H1 (cell line): ENCODE measurements around the gene TRABD2A. TPM values are rescaled to one million over a fixed set of nuclear protein-coding genes. Genes with fewer than 3 reads are reported as not detected.

ENCODE experiments used
- CTCF ChIA-PET: fragments of 300-600 bp; sonication (Branson Sonifier 250); formaldehyde crosslinking; loops from one replicate; lab custom pipeline; 2021; ENCODE audit not compliant: partially characterized antibody; lab: Charles Lee
- POLR2A ChIA-PET: fragments of 300-600 bp; sonication (Branson Sonifier 250); formaldehyde crosslinking; loops from one replicate; lab custom pipeline; 2021; ENCODE audit warnings: inconsistent platforms; ENCODE audit not compliant: partially characterized antibody; lab: Charles Lee
- DNase-seq, 2 experiments: peaks; one replicate each; pipeline versions ENCODE4 v3.0.0 to v3.0.0-alpha.2; 2010 to 2022; ENCODE audit warnings: low spot score in 2 of 2, low read depth in 1 of 2, mixed read lengths in 1 of 2
- FAIRE-seq: peaks from 2 replicates; lab custom pipeline; 2011; peaks lifted over from hg19 to GRCh38; lab: Jason Lieb, UNC
- H2AFZ ChIP-seq: 2 replicates; pipeline ENCODE4 v1.8.1; 2012; ENCODE audit warnings: low read length, inconsistent platforms
- H2AK5ac ChIP-seq: 2 replicates; pipeline ENCODE4 v1.6.1; 2013; ENCODE audit warnings: low read depth, low read length
- H2BK120ac ChIP-seq: replicated peaks from 2 replicates; pipeline ENCODE3; 2013; ENCODE audit warnings: low read depth, low read length, inconsistent platforms
- H2BK12ac ChIP-seq: 2 replicates; pipeline ENCODE4 v1.6.1; 2013; ENCODE audit warnings: low read depth, low read length
- H2BK15ac ChIP-seq: 2 replicates; pipeline ENCODE4 v1.6.1; 2013; ENCODE audit warnings: low read length
- H2BK20ac ChIP-seq: 2 replicates; pipeline ENCODE4 v1.6.1; 2013; ENCODE audit warnings: low read length
- H2BK5ac ChIP-seq: 2 replicates; pipeline ENCODE4 v1.6.1; 2013; ENCODE audit warnings: low read depth, low read length
- H3K14ac ChIP-seq: 2 replicates; pipeline ENCODE4 v1.6.1; 2013; ENCODE audit warnings: inconsistent platforms; ENCODE audit not compliant: insufficient read length
- H3K18ac ChIP-seq: 2 replicates; pipeline ENCODE4 v1.6.1; 2013; ENCODE audit warnings: low read length; ENCODE audit errors: extremely low read depth
- H3K23ac ChIP-seq: 2 replicates; pipeline ENCODE4 v1.6.1; 2013; ENCODE audit warnings: inconsistent platforms; ENCODE audit not compliant: insufficient read length
- H3K23me2 ChIP-seq: 2 replicates; pipeline ENCODE4 v1.6.1; 2013; ENCODE audit warnings: low read depth, low read length
- H3K27ac ChIP-seq: 2 replicates; pipeline ENCODE4 v1.6.1; 2011; ENCODE audit warnings: low read depth, low read length, inconsistent platforms
- H3K27me3 ChIP-seq, 4 experiments: replicated peaks in 1 of 4; 1 replicate in 1 of 4; 2 replicates in 3 of 4; pipeline versions ENCODE4 v1.6.1 to v1.8.1; 2011 to 2013; ENCODE audit warnings: low read length in 3 of 4, mild to moderate bottlenecking in 3 of 4, inconsistent platforms in 2 of 4, mixed read lengths in 2 of 4, moderate library complexity in 1 of 4; ENCODE audit not compliant: control insufficient read depth in 3 of 4, insufficient read depth in 3 of 4; ENCODE audit errors: extremely low read depth in 1 of 4
- H3K36me3 ChIP-seq, 4 experiments: 2 replicates each; pipeline versions ENCODE4 v1.6.1 to v1.8.1; 2011 to 2013; ENCODE audit warnings: mild to moderate bottlenecking in 4 of 4, low read length in 3 of 4, moderate library complexity in 2 of 4, control low read depth in 1 of 4, inconsistent platforms in 1 of 4; ENCODE audit not compliant: insufficient read depth in 4 of 4, control insufficient read depth in 2 of 4
- H3K4ac ChIP-seq: replicated peaks from 2 replicates; pipeline ENCODE3; 2013; ENCODE audit warnings: low read length, low read depth, mixed read lengths, inconsistent platforms; ENCODE audit not compliant: insufficient read length
- H3K4me1 ChIP-seq, 4 experiments: replicated peaks in 1 of 4; 1 replicate in 1 of 4; 2 replicates in 3 of 4; pipeline versions ENCODE4 v1.6.1 to v1.8.1; 2011 to 2013; ENCODE audit warnings: low read length in 3 of 4, inconsistent platforms in 2 of 4, mixed read lengths in 1 of 4; ENCODE audit not compliant: insufficient read depth in 4 of 4, control insufficient read depth in 3 of 4
- H3K4me2 ChIP-seq, 2 experiments: 2 replicates each; pipeline versions ENCODE4 v1.6.1 to v1.8.1; 2011 to 2013; ENCODE audit warnings: low read depth in 2 of 2, low read length in 2 of 2, control low read depth in 1 of 2, inconsistent platforms in 1 of 2, mild to moderate bottlenecking in 1 of 2; ENCODE audit not compliant: insufficient read depth in 1 of 2
- H3K4me3 ChIP-seq, 4 experiments: fragments of 200-600, 300-600 bp in 1 of 4; sonication (generic), shearing (Covaris generic), sonication (Bioruptor Twin) in 1 of 4; 2 replicates each; pipeline versions ENCODE4 v1.5.1 to v1.8.1; 2011 to 2016; ENCODE audit warnings: low read length in 4 of 4, low read depth in 3 of 4, control low read depth in 2 of 4, inconsistent platforms in 2 of 4, mild to moderate bottlenecking in 2 of 4, mixed read lengths in 1 of 4, moderate library complexity in 1 of 4; ENCODE audit not compliant: insufficient read depth in 2 of 4; ENCODE audit errors: extremely low read depth in 1 of 4
- H3K56ac ChIP-seq: replicated peaks from 2 replicates; pipeline ENCODE3; 2013; ENCODE audit warnings: low read depth, mild to moderate bottlenecking, mixed read lengths, low read length, inconsistent platforms; ENCODE audit not compliant: insufficient read length
- H3K79me1 ChIP-seq: 2 replicates; pipeline ENCODE4 v1.6.1; 2013; ENCODE audit warnings: low read depth, low read length, control low read depth
- H3K79me2 ChIP-seq, 2 experiments: 2 replicates each; pipeline versions ENCODE4 v1.6.1 to v1.8.1; 2012 to 2013; ENCODE audit warnings: low read length in 2 of 2, mild to moderate bottlenecking in 2 of 2, inconsistent platforms in 1 of 2; ENCODE audit not compliant: insufficient read depth in 2 of 2, control insufficient read depth in 1 of 2
- H3K9ac ChIP-seq, 4 experiments: replicated peaks in 1 of 4; 1 replicate in 1 of 4; 2 replicates in 3 of 4; pipeline versions ENCODE4 v1.6.1 to v1.8.1; 2011 to 2013; ENCODE audit warnings: low read depth in 3 of 4, low read length in 3 of 4, control low read depth in 2 of 4, mild to moderate bottlenecking in 2 of 4, moderate library complexity in 2 of 4, inconsistent platforms in 1 of 4; ENCODE audit errors: extremely low read depth in 1 of 4
- H3K9me3 ChIP-seq, 2 experiments: 2 replicates each; pipeline versions ENCODE4 v1.6.1 to v1.8.1; 2012 to 2013; ENCODE audit warnings: mild to moderate bottlenecking in 2 of 2, moderate library complexity in 2 of 2, control low read depth in 1 of 2, inconsistent platforms in 1 of 2, low read depth in 1 of 2, low read length in 1 of 2, mixed read lengths in 1 of 2; ENCODE audit not compliant: insufficient read depth in 2 of 2
- H4K20me1 ChIP-seq, 2 experiments: replicated peaks in 1 of 2; 2 replicates each; pipeline versions ENCODE3 to v1.8.1; 2011 to 2013; ENCODE audit warnings: inconsistent platforms in 2 of 2, low read length in 2 of 2, mild to moderate bottlenecking in 1 of 2; ENCODE audit not compliant: insufficient read depth in 2 of 2, control insufficient read depth in 1 of 2
- H4K5ac ChIP-seq: 2 replicates; pipeline ENCODE4 v1.6.1; 2013; ENCODE audit warnings: low read length, low read depth, mixed read lengths, inconsistent platforms; ENCODE audit not compliant: insufficient read length
- H4K8ac ChIP-seq: 2 replicates; pipeline ENCODE4 v1.8.0; 2013; ENCODE audit warnings: mild to moderate bottlenecking, moderate library complexity, low read length, inconsistent platforms; ENCODE audit not compliant: insufficient read depth; ENCODE audit errors: extremely low read depth
- H4K91ac ChIP-seq: replicated peaks from 2 replicates; pipeline ENCODE3; 2013; ENCODE audit warnings: low read length, mixed read lengths, inconsistent platforms; ENCODE audit not compliant: insufficient read length
- CBX8 ChIP-seq: fragments of 300-800, 300-1000 bp; sonication (generic); IDR thresholded peaks from 2 replicates; pipeline ENCODE4 v1.7.1; 2016; ENCODE audit warnings: low read depth, low read length, borderline replicate concordance
- CREB1 ChIP-seq: IDR thresholded peaks from 2 replicates; pipeline ENCODE4 v1.6.1; 2012; ENCODE audit warnings: inconsistent platforms
- E2F6 ChIP-seq: IDR thresholded peaks from 2 replicates; pipeline ENCODE4 v1.6.1; 2012; ENCODE audit warnings: inconsistent platforms
- EZH2 ChIP-seq: fragments of 200-600 bp; sonication (generic); IDR thresholded peaks from 2 replicates; pipeline ENCODE4 v1.7.1; 2012; ENCODE audit warnings: low read depth, mild to moderate bottlenecking, moderate library complexity, low read length, inconsistent platforms; ENCODE audit not compliant: severe bottlenecking
- FOSL1 ChIP-seq: IDR thresholded peaks from 2 replicates; pipeline ENCODE4 v1.6.1; 2011; ENCODE audit warnings: mild to moderate bottlenecking, low read depth, low read length, moderate library complexity; ENCODE audit not compliant: insufficient read depth
- KDM4A ChIP-seq: IDR thresholded peaks from one replicate; pipeline ENCODE4 v1.7.1; 2012; ENCODE audit warnings: low read depth, mild to moderate bottlenecking, moderate library complexity, low read length, inconsistent platforms; ENCODE audit not compliant: severe bottlenecking
- KDM5A ChIP-seq: fragments of 200-600 bp; IDR thresholded peaks from 2 replicates; pipeline ENCODE4 v1.7.1; 2012; ENCODE audit warnings: mild to moderate bottlenecking, low read length, inconsistent platforms, mixed read lengths
- NANOG ChIP-seq: IDR thresholded peaks from 2 replicates; pipeline ENCODE4 v1.6.1; 2011; ENCODE audit warnings: low read length, low read depth, mild to moderate bottlenecking, inconsistent platforms; ENCODE audit not compliant: insufficient read depth, poor library complexity, severe bottlenecking
- NRF1 ChIP-seq: IDR thresholded peaks from 2 replicates; pipeline ENCODE4 v1.6.1; 2011; ENCODE audit warnings: mild to moderate bottlenecking, low read depth, low read length, improper control_type of control experiment
- RXRA ChIP-seq: IDR thresholded peaks from 2 replicates; pipeline ENCODE4 v1.6.1; 2011; ENCODE audit warnings: low read depth, mild to moderate bottlenecking, low read length, moderate library complexity; ENCODE audit not compliant: insufficient read depth
- SAP30 ChIP-seq: fragments of 300-600 bp; sonication (generic); IDR thresholded peaks from 2 replicates; pipeline ENCODE4 v1.7.1; 2012; ENCODE audit warnings: low read length, moderate library complexity, mild to moderate bottlenecking, inconsistent platforms; ENCODE audit not compliant: insufficient read depth, insufficient replicate concordance
- YY1 ChIP-seq: IDR thresholded peaks from 2 replicates; pipeline ENCODE4 v1.6.1; 2011; ENCODE audit warnings: low read depth, mild to moderate bottlenecking, low read length
- WGBS, 2 experiments: shearing (Covaris generic) in 1 of 2; methylation state at CpG; one replicate each; pipeline versions ENCODE4 v1.1.6 to v1.1.7; 2013 to 2015; ENCODE audit warnings: low lambda C conversion rate in 2 of 2, mixed read lengths in 2 of 2, inconsistent platforms in 1 of 2, low coverage in 1 of 2, missing lambda C conversion rate in 1 of 2; ENCODE audit not compliant: insufficient replicate concordance in 2 of 2, insufficient coverage in 1 of 2, insufficient read length in 1 of 2; ENCODE audit errors: extremely low coverage in 1 of 2, missing lambda C conversion rate in 1 of 2; 5-methylcytosine and 5-hydroxymethylcytosine counted together
- polyA plus RNA-seq, 7 experiments: library from polyadenylated mRNA; depleted of rRNA in 3 of 7; stranded (reverse) in 5 of 7; unstranded in 2 of 7; fragments of >200 nt in 5 of 7; fragments of 200-250 nt in 2 of 7; gene quantifications; 1 replicate in 5 of 7; 2 replicates in 1 of 7; 4 replicates in 1 of 7; pipeline versions ENCODE4 v1.2.1 to v1.2.3, GENCODE V29; 2011 to 2013; ENCODE audit warnings: missing spikeins in 2 of 7, mixed read lengths in 2 of 7
- total RNA-seq: library from RNA; stranded (reverse); fragmentation: NEBNext Ultra II Directional; extraction: Animal tissue kit (Norgen Biotek cat#: 25700); gene quantifications from 2 replicates; pipeline ENCODE4 v1.2.1, GENCODE V29; 2021
- TF ChIP-seq, protein P1 (sequence below): IDR thresholded peaks from 2 replicates; pipeline ENCODE4 v1.6.1; 2012; ENCODE audit warnings: inconsistent platforms

The TRABD2A gene
- total and polyA plus RNA-seq, 2 of the 8 experiments (the other 6 are each of a cell fraction or from before 2014, with no cell fraction given) = 17.3 to 18.6 TPM

DNA sequence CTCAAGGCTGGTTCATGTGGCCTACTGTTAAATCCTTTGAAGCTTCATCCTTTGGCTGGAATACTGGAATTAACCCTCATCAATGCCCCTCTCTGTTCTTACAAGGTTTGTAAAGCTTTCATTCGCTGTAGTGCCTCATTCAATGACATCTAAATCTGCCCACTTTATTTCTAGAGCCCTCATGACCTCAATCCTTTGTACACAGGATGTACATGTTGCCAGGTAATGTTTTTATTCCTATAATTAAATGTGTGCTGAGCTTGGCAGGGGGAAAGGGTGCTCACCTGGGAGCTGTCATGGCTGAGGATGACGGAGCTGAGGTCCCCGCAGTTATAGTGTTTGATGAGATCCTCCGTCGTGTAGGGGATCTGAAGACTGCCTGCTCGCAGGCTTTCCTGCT, 39.3 kb downstream of the TRABD2A start:
- no peaks in the 10 kb centered on the region for H3K27me3 ChIP-seq
- H2BK20ac ChIP-seq = no peak overlapping the region
- H3K9me3 ChIP-seq = no peaks in the 10 kb centered on the region
- DNase-seq (no peak), FAIRE-seq (no peak)
- no peak overlapping the region for H3K18ac ChIP-seq
- ChIA-PET POLR2A (no interaction called here), CTCF (interaction anchor here (1.0 to 4.8 kb wide), 4 partner anchors 9 to 192 kb away, joined by 3 to 23 read pairs (median 14); no protein-coding TSS in a partner anchor)
- 95% methylated on average over 6 of the region's 6 CpGs; no CpG with 5 or more reads in 1 of the 2 experiments for WGBS, 2 experiments
- no peak overlapping the region for H4K8ac ChIP-seq
- H3K23ac ChIP-seq = no peak overlapping the region
- peaks cover 0 to 7% (median 0%) of the 10 kb centered on the region in 4 experiments; a peak in 1 of 7 replicates for H3K4me1 ChIP-seq
- no peak overlapping the region for H2BK12ac ChIP-seq
- H4K20me1 ChIP-seq = no peaks in the 10 kb centered on the region
- no peak overlapping the region for H3K56ac ChIP-seq
- H2BK15ac ChIP-seq = no peak overlapping the region
- H3K79me1 ChIP-seq = 0 out of 2 replicates have a peak, but pooled peaks cover 2% of the 10 kb centered on the region
- no peaks in the 10 kb centered on the region for H3K79me2 ChIP-seq
- H2AK5ac ChIP-seq = no peak overlapping the region
- no peak overlapping the region for H4K5ac ChIP-seq
- H3K9ac ChIP-seq = no peak overlapping the region
- H4K91ac ChIP-seq = no peak overlapping the region
- H3K4me3 ChIP-seq = no peak overlapping the region
- H3K23me2 ChIP-seq = no peaks in the 10 kb centered on the region
- H2AFZ ChIP-seq = no peak overlapping the region
- H2BK5ac ChIP-seq = 0 out of 2 replicates have a peak overlapping the region, but pooled peaks have one; percentile 13
- no peak overlapping the region for H2BK120ac ChIP-seq
- no peaks in the 10 kb centered on the region; a peak in 2 of 8 replicates for H3K36me3 ChIP-seq
- no peak overlapping the region for H3K4me2 ChIP-seq
- no peak overlapping the region for H3K27ac ChIP-seq
- no peak overlapping the region for H3K4ac ChIP-seq
- no peak overlapping the region for H3K14ac ChIP-seq
- TF ChIP-seq KDM5A = no peak
- TF ChIP-seq NRF1 = no peak
- TF ChIP-seq YY1 = no peak
- TF ChIP-seq CBX8 = no peak
- TF ChIP-seq, protein P1, sequence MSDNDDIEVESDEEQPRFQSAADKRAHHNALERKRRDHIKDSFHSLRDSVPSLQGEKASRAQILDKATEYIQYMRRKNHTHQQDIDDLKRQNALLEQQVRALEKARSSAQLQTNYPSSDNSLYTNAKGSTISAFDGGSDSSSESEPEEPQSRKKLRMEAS = no peak
- TF ChIP-seq E2F6 = no peak
- TF ChIP-seq NANOG = no peak
- no peak for TF ChIP-seq SAP30
- no peak for TF ChIP-seq EZH2
- TF ChIP-seq FOSL1 = no peak
- TF ChIP-seq RXRA = no peak
- TF ChIP-seq CREB1 = no peak
- TF ChIP-seq KDM4A = no peak
